Nephron progenitor cell (in vitro differentiated cells): ENCODE results near the gene GUCY1B1.

ENCODE experiments used
- DNase-seq: peaks from one replicate; pipeline ENCODE4 v3.0.0; 2021
- H3K27ac Mint-ChIP-seq: 2 replicates; pipeline ENCODE4 v1.8.0; 2021; ENCODE audit warnings: mild to moderate bottlenecking, moderate library complexity, mixed read lengths
- H3K27me3 Mint-ChIP-seq: 2 replicates; pipeline ENCODE4 v1.8.0; 2021; ENCODE audit warnings: mild to moderate bottlenecking, low read depth, mixed read lengths; ENCODE audit not compliant: poor library complexity
- H3K36me3 Mint-ChIP-seq: 2 replicates; pipeline ENCODE4 v1.8.0; 2021; ENCODE audit warnings: low read depth, mixed read lengths
- H3K4me1 Mint-ChIP-seq: 2 replicates; pipeline ENCODE4 v1.8.0; 2021; ENCODE audit warnings: mixed read lengths
- H3K4me3 Mint-ChIP-seq: 2 replicates; pipeline ENCODE4 v1.8.0; 2021; ENCODE audit warnings: mild to moderate bottlenecking, moderate library complexity, mixed read lengths
- H3K9me3 Mint-ChIP-seq: 2 replicates; pipeline ENCODE4 v1.8.0; 2021; ENCODE audit warnings: mild to moderate bottlenecking, moderate library complexity, mixed read lengths
- TF ChIP-seq, protein P1 (sequence below): fragments of 200-600 bp; sonication (generic); IDR thresholded peaks from 2 replicates; pipeline ENCODE4 v1.5.0; 2021; ENCODE audit warnings: antibody characterized with exemption

The GUCY1B1 gene

DNA sequence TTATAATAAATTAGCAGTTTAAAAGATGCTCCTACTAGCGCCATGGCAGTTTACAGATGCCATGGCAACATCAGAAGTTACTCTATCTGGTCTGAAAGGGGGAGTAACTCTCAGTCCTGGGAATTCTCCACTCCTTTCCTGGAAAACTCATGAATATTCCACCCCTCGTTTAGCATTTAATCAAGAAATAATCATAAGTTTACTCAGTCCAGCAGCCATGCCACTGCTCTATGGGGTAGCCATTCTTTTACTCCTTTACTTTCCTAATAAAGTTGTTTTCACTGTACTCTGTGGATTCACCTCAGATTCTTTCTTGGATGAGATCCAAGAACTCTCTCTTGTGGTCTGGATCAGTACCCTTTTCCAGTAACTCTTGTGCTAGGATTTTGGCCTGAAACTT is 52.3 kb downstream of the GUCY1B1 start:
- Mint-ChIP-seq H3K4me3 (no peak overlapping the region), H3K36me3 (no peaks in the 10 kb centered on the region), H3K4me1 (peaks cover 10% of the 10 kb centered on the region), H3K27me3 (no peaks in the 10 kb centered on the region), H3K27ac (no peak overlapping the region), H3K9me3 (no peaks in the 10 kb centered on the region)
- TF ChIP-seq, protein P1, sequence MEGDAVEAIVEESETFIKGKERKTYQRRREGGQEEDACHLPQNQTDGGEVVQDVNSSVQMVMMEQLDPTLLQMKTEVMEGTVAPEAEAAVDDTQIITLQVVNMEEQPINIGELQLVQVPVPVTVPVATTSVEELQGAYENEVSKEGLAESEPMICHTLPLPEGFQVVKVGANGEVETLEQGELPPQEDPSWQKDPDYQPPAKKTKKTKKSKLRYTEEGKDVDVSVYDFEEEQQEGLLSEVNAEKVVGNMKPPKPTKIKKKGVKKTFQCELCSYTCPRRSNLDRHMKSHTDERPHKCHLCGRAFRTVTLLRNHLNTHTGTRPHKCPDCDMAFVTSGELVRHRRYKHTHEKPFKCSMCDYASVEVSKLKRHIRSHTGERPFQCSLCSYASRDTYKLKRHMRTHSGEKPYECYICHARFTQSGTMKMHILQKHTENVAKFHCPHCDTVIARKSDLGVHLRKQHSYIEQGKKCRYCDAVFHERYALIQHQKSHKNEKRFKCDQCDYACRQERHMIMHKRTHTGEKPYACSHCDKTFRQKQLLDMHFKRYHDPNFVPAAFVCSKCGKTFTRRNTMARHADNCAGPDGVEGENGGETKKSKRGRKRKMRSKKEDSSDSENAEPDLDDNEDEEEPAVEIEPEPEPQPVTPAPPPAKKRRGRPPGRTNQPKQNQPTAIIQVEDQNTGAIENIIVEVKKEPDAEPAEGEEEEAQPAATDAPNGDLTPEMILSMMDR = no peak
- no peak for DNase-seq

DNA sequence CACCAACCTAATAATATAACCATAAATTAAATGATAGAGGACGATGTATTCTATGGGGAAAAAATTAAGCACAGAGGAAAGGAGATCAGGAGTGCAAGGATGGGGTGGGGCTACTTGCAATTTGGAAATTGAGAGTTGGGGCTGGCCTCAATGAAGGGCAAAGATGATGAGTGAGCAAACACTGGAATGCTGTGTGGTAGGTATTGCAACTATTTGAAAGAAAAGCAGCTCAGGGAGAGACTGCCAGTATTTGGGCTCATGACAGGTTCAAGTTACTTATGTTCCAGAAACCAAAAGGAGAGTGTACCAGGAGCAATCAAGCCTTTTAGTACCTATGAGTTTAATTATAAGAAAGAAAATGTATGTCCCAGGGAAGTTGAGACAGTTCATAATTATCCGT is 59.8 kb downstream of the GUCY1B1 start:
- H3K27ac Mint-ChIP-seq = no peak overlapping the region
- no peak overlapping the region for H3K4me3 Mint-ChIP-seq
- no peaks in the 10 kb centered on the region for H3K27me3 Mint-ChIP-seq
- DNase-seq = no peak
- H3K9me3 Mint-ChIP-seq = no peaks in the 10 kb centered on the region
- H3K36me3 Mint-ChIP-seq = no peaks in the 10 kb centered on the region
- peaks cover 9% of the 10 kb centered on the region for H3K4me1 Mint-ChIP-seq
- TF ChIP-seq, protein P1 = no peak

DNA sequence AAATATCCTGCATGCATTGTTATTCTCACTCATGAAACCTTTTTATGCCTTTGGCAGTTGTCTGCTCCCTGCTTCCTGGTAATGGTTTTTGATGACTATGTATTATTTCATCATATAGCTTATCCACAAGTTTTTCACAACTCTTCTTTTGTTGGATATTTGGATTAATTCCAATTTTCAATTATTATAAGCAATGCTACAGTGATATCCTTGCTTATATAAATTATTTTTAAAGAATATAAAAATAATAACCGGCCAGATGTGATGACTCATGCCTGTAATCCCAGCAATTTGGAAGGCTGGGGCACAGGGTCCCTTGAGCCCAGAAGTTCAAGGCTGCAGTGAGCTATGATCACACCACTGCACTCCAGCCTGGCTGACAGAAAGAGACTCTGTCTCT is 60.2 kb downstream of the GUCY1B1 start:
- Mint-ChIP-seq H3K4me1 (peaks cover 9% of the 10 kb centered on the region), H3K27me3 (no peaks in the 10 kb centered on the region), H3K9me3 (no peaks in the 10 kb centered on the region), H3K4me3 (no peak overlapping the region), H3K36me3 (no peaks in the 10 kb centered on the region), H3K27ac (no peak overlapping the region)
- TF ChIP-seq, protein P1 = no peak
- no peak for DNase-seq

DNA sequence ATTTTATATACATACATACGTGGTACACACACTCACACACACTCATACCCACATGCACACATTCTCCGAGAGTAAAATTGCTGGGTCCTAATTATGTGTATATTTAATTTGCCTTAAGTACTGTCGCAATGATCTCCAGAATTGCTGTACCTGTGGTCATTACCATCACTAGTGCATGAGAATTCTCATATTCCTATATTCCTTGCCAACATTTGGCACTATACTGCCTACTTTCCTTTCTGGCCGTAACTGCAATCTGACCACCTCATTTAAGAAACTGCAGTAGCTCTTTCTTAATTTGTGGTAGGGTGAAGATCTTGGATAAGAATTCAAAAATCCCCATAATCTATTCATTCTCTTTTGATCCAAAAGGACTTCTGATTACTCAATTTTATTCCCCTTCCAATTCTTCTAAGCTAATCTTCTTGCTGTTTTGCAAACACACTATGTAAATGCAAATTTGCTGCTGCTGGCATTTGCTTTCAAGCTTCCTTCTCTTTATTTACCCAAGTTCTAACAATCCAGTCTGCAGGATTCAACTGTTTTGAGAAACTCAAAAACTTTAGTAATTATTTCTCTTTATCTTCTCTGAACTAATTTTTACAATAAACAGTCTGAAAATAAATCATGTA is 62.2 kb downstream of the GUCY1B1 start:
- TF ChIP-seq, protein P1 = no peak
- Mint-ChIP-seq H3K4me3 (no peak overlapping the region), H3K4me1 (peaks cover 3% of the 10 kb centered on the region), H3K27ac (no peak overlapping the region), H3K9me3 (no peaks in the 10 kb centered on the region), H3K27me3 (peaks cover 2% of the 10 kb centered on the region), H3K36me3 (no peaks in the 10 kb centered on the region)
- no peak for DNase-seq

DNA sequence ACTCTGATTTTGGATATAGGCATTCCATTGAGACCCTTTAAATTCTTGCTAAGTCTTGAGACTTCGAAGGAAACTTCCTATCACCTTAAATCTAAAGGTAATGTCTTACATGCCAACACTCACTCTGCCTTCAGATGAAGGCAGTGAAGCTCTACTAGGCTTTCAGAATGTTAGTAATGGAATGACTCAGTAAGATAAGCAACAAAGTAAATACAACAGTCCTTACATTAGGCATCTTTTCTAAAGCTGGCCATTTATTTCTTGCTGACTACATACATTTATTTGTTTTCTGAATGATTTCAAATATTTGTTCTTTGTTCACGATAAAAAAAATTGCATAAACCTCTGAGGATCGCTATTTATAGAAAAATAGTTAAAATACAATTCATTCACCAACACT is 63.8 kb downstream of the GUCY1B1 start:
- Mint-ChIP-seq H3K4me3 (no peak overlapping the region), H3K27me3 (peaks cover 2% of the 10 kb centered on the region), H3K36me3 (no peaks in the 10 kb centered on the region), H3K27ac (no peak overlapping the region), H3K9me3 (no peaks in the 10 kb centered on the region), H3K4me1 (no peaks in the 10 kb centered on the region)
- TF ChIP-seq, protein P1 = no peak
- DNase-seq = no peak

DNA sequence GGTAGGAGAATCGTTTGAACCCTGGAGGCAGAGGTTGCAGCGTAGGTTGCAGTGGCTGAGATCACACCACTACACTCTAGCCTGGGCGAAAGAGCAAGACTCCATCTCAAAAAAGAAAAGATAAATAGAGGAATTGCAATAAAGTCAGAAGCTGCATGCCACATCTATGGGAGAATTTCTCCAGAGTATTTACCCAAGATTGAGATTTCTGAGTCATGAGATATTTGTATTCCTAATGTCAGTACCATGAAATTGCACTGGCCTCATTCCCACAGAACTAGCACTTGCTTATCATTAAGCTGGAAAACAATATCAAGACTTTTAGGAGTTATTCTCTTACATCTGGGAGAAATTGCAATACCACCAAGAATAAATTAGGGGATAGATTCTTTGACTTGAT is 69.8 kb downstream of the GUCY1B1 start:
- Mint-ChIP-seq H3K4me1 (no peaks in the 10 kb centered on the region), H3K27ac (no peak overlapping the region)

More for the DNA sequence above, 69.8 kb downstream of the GUCY1B1 start:
- H3K9me3 Mint-ChIP-seq = no peaks in the 10 kb centered on the region
- no peaks in the 10 kb centered on the region for H3K36me3 Mint-ChIP-seq
- no peak overlapping the region for H3K4me3 Mint-ChIP-seq
- DNase-seq = no peak
- H3K27me3 Mint-ChIP-seq = peaks cover 2% of the 10 kb centered on the region
- TF ChIP-seq, protein P1 = no peak
